Adrenal gland (tissue), 12 donors: ENCODE results near the gene FAM117B. TPM values are rescaled to one million over a fixed set of nuclear protein-coding genes. Genes with fewer than 3 reads are reported as not detected.
"Not testable (repeated sequence)": the region's sequence is repeated elsewhere in the genome, so short reads cannot be mapped to it uniquely, and the experiment has no call there.

Experiments
- DNase-seq, 7 donors: peaks; one replicate each; pipeline ENCODE4 v3.0.0-alpha.2; 2019 to 2020
- H3K27ac ChIP-seq, 5 donors: fragments of 200-600 bp; sonication (generic) in 4 of 5; 1 replicate in 3 of 5; 2 replicates in 2 of 5; pipeline versions ENCODE4 v1.5.1 to v1.8.0; 2016 to 2020; ENCODE audit warnings: mild to moderate bottlenecking in 1 of 5
- H3K27me3 ChIP-seq: fragments of 200-600 bp; 2 replicates; pipeline ENCODE4 v1.8.0; 2021
- H3K36me3 ChIP-seq, 2 donors: fragments of 200-600 bp; replicated peaks in 1 of 2; 1 replicate in 1 of 2; 2 replicates in 1 of 2; pipeline versions ENCODE4 v1.5.1 to v1.8.0; 2018 to 2022
- H3K4me1 ChIP-seq, 2 donors: fragments of 200-600 bp; replicated peaks in 1 of 2; 1 replicate in 1 of 2; 2 replicates in 1 of 2; pipeline versions ENCODE4 v1.5.1 to v1.8.0; 2018 to 2021
- H3K4me3 ChIP-seq, 4 donors: fragments of 200-600 bp; sonication (generic) in 3 of 4; one replicate each; pipeline ENCODE4 v1.5.1; 2016 to 2018
- H3K9me3 ChIP-seq, 3 donors: fragments of 200-600 bp; sonication (generic) in 1 of 3; replicated peaks in 1 of 3; 1 replicate in 2 of 3; 2 replicates in 1 of 3; pipeline versions ENCODE4 v1.5.1 to v1.8.0; 2016 to 2021
- POLR2A ChIP-seq, 2 donors: fragments of 450-650 bp; IDR thresholded peaks; one replicate each; pipeline ENCODE4 v1.6.1; 2017; ENCODE audit warnings: antibody characterized with exemption in 2 of 2, mild to moderate bottlenecking in 2 of 2, moderate library complexity in 1 of 2
- WGBS, 4 donors: extraction: QIAGEN DNeasy Blood & Tissue Kit in 2 of 4; methylation state at CpG; one replicate each; pipeline versions ENCODE4 v1.1.5 to v1.1.7; 2013 to 2017; 5-methylcytosine and 5-hydroxymethylcytosine counted together
- intact Hi-C, 2 donors: fragments of 100-400 bp; cut with DNase I; formaldehyde crosslinking; loops; one replicate each; pipeline versions ENCODE4 v1.14.1 to v1.15.0; 2022 to 2023
- polyA plus RNA-seq, 3 donors: library from polyadenylated mRNA; stranded (reverse); fragments of 200-250 nt in 2 of 3; fragments of 350-450 nt in 1 of 3; fragmentation: Illumina TruSeq in 1 of 3; extraction: RNeasy Lipid Tissue Mini Kit (QIAGEN cat#74804) in 1 of 3; gene quantifications; one replicate each; pipeline ENCODE4 v1.2.3, GENCODE V29; 2013 to 2014
- total RNA-seq, 9 donors: library from RNA; depleted of rRNA in 4 of 9; stranded (reverse); fragments of >200 nt in 4 of 9; fragments of 120-200 nt in 1 of 9; fragmentation: NEBNext Ultra II Directional in 1 of 9; extraction: Animal tissue kit (Norgen Biotek cat#: 25700) in 1 of 9; gene quantifications; one replicate each; pipeline versions ENCODE4 v1.1.0 to v1.2.4, GENCODE V29; 2013 to 2023
- TF ChIP-seq, protein P1 (sequence below), 6 experiments: fragments of 450-650 bp in 4 of 6; fragments of 200-600 bp in 2 of 6; sonication (generic) in 1 of 6; IDR thresholded peaks; 1 replicate in 5 of 6; 2 replicates in 1 of 6; pipeline versions ENCODE4 v1.5.1 to v1.8.0; 2016 to 2021; ENCODE audit warnings: antibody characterized with exemption in 6 of 6, mild to moderate bottlenecking in 2 of 6, moderate library complexity in 1 of 6
- donor health status: healthy with polysubstance abuse.
- donor health status: Bipolar disorder and iron deficiency.
- donor health status: DM: yes; HTN: yes; CAD: no.
- donor health status: DM: no; HTN: no; CAD: no.
- donor health status: DM: no; HTN: no; CAD: no.
- donor health status: DM: yes; HTN: yes; CAD: no.

Gene FAM117B
- total and polyA plus RNA-seq, 12 donors = 4.7 to 48.2 (median 20.4) TPM

DNA sequence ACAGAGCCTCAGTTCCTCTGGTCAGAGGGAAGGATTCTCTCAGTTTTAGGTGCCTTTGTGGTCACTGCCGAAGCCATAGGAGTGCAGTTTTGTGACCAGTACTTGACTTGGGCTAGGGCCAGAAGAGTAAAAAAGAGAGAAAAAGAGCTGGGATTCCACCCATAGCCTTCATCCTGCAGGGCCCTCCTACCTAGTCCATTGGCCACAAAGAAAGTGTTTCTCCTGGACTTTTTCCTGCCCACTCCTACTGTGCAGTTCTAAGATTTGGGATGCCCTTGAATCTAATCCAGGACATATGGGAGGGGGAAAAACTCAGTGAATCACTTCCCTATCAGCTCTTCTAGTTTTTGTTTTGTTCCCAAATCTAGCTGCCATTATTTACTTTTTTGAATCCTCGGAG, 26.0 kb downstream of the FAM117B start:
- intact Hi-C loops = no loop called here
- DNase-seq = peak in 5 of 7 donors; percentile 30 to 64 (median 43)
- peak in 1 of 2 donors; percentile 32 for TF ChIP-seq POLR2A (IDR thresholded peaks at IDR 0.05)
- TF ChIP-seq, protein P1, sequence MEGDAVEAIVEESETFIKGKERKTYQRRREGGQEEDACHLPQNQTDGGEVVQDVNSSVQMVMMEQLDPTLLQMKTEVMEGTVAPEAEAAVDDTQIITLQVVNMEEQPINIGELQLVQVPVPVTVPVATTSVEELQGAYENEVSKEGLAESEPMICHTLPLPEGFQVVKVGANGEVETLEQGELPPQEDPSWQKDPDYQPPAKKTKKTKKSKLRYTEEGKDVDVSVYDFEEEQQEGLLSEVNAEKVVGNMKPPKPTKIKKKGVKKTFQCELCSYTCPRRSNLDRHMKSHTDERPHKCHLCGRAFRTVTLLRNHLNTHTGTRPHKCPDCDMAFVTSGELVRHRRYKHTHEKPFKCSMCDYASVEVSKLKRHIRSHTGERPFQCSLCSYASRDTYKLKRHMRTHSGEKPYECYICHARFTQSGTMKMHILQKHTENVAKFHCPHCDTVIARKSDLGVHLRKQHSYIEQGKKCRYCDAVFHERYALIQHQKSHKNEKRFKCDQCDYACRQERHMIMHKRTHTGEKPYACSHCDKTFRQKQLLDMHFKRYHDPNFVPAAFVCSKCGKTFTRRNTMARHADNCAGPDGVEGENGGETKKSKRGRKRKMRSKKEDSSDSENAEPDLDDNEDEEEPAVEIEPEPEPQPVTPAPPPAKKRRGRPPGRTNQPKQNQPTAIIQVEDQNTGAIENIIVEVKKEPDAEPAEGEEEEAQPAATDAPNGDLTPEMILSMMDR (IDR thresholded peaks at IDR 0.05) = no peak
- 27 to 47% (median 43%) methylated on average over 2 of the region's 2 CpGs for WGBS, 4 donors
- Histone ChIP-seq H3K4me3 (no peak overlapping the region), H3K27ac (peak overlapping the region in 4 of 5 donors; percentile 3 to 72 (median 64)), H3K36me3 (no peaks in the 10 kb centered on the region), H3K9me3 (no peaks in the 10 kb centered on the region), H3K4me1 (peaks cover 25 to 41% of the 10 kb centered on the region in 2 donors), H3K27me3 (no peaks in the 10 kb centered on the region)

DNA sequence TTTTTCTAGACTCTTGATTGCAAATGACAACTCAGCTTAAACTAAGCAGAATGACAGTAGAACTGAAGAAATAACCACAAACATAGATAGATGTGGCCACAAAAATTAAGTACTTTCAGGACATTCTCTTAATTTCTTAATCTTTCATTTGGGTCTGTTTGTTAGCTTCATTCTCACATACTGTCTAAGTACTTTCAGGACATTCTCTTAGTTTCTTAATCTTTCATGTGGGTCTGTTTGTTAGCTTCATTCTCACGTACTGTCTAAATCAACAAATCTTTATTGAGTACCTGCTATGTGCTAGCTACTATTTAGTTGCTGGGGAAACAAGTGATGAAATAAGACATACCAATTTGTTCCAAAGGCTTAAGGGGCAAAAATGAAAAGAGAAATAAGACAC, 35.1 kb downstream of the FAM117B start:
- H3K9me3 ChIP-seq = no peaks in the 10 kb centered on the region
- peaks cover 6 to 37% of the 10 kb centered on the region in 2 donors for H3K4me1 ChIP-seq
- TF ChIP-seq, protein P1 (IDR thresholded peaks at IDR 0.05) = no peak
- TF ChIP-seq POLR2A (IDR thresholded peaks at IDR 0.05) = no peak
- no peaks in the 10 kb centered on the region for H3K27me3 ChIP-seq
- WGBS, 4 donors = 83 to 92% (median 86%) methylated on average over 1 of the region's 1 CpG
- H3K27ac ChIP-seq = no peak overlapping the region
- H3K4me3 ChIP-seq = no peak overlapping the region
- no peak for DNase-seq
- intact Hi-C loops = no loop called here
- no peaks in the 10 kb centered on the region for H3K36me3 ChIP-seq

DNA sequence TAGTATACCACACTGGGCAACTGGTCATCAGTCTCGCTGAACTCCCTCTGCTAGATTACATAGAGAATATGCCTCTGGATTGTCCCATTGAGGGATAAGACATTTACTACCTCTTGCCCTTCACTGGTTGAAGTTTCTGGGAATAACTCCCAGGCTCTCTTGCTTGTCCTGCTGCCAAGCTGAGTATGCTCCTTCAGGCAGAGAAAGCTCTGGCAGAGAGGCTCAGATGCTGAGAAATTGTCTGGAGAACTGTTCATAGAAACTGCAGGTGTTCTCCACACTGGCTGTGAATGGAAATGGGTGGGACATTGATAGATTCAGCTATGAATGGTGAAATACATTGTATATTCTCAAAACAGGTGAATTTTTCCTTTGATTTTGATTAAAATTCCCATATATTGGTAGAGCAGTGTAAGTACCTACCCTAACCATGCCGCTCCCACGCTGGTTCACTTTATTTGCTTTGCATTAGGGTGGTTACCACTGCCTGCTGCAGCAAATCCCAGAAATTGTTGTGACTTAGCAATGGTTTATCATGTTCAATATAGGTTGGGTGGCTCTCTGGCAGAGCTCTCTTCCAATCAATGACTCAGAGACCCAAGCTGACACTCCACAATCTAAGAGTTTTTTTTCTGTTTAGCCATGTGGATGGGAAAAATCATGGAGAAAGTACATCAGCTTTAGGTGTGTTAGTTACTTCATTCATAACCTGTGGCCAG, 36.7 kb downstream of the FAM117B start:
- DNase-seq = peak in 3 of 7 donors; percentile 26 to 47 (median 27)

GRCh38 chr2:202675097-202675496, 40.3 kb downstream of the FAM117B start:
- intact Hi-C loops, H3K4me3 ChIP-seq, H3K27me3 ChIP-seq, H3K36me3 ChIP-seq, H3K27ac ChIP-seq, DNase-seq, H3K9me3 ChIP-seq: not testable (repeated sequence)
- WGBS, 4 donors = 94 to 98% (median 95%) methylated on average over 6 of the region's 6 CpGs
- H3K4me1 ChIP-seq = peaks cover under 1 to 17% of the 10 kb centered on the region in 2 donors

More for the DNA sequence above, 36.7 kb downstream of the FAM117B start:
- Histone ChIP-seq H3K9me3 (no peaks in the 10 kb centered on the region), H3K36me3 (no peaks in the 10 kb centered on the region), H3K4me3 (no peak overlapping the region), H3K4me1 (peaks cover 6 to 32% of the 10 kb centered on the region in 2 donors), H3K27ac (no peak overlapping the region), H3K27me3 (no peaks in the 10 kb centered on the region)
- intact Hi-C loops = no loop called here
- WGBS, 4 donors = 90 to 97% (median 95%) methylated on average over 3 of the region's 3 CpGs
- TF ChIP-seq, protein P1 (IDR thresholded peaks at IDR 0.05) = no peak
- TF ChIP-seq POLR2A (IDR thresholded peaks at IDR 0.05) = no peak

- H3K9me3 ChIP-seq = peaks cover 0 to 6% (median 0%) of the 10 kb centered on the region in 3 donors
These were observed 45.2 kb downstream of the FAM117B start for GRCh38 chr2:202679980-202680379.

More at GRCh38 chr2:202679980-202680379, 45.2 kb downstream of the FAM117B start:
- Histone ChIP-seq H3K4me1 (no peaks in the 10 kb centered on the region), H3K4me3 (no peak overlapping the region), H3K27me3 (no peaks in the 10 kb centered on the region), H3K27ac (no peak overlapping the region), H3K36me3 (no peaks in the 10 kb centered on the region)
- 81 to 88% (median 86%) methylated on average over 3 of the region's 3 CpGs for WGBS, 4 donors
- intact Hi-C loops = no loop called here
- DNase-seq = no peak
- TF ChIP-seq POLR2A (IDR thresholded peaks at IDR 0.05) = no peak
- TF ChIP-seq, protein P1 (IDR thresholded peaks at IDR 0.05) = no peak
